Measurements from ENCODE around the gene TMEM221.

Gene TMEM221

GRCh38 chr19:17451820-17452219 lies 3.4 kb upstream of the TMEM221 start:
- TF ChIP-seq, protein P1, sequence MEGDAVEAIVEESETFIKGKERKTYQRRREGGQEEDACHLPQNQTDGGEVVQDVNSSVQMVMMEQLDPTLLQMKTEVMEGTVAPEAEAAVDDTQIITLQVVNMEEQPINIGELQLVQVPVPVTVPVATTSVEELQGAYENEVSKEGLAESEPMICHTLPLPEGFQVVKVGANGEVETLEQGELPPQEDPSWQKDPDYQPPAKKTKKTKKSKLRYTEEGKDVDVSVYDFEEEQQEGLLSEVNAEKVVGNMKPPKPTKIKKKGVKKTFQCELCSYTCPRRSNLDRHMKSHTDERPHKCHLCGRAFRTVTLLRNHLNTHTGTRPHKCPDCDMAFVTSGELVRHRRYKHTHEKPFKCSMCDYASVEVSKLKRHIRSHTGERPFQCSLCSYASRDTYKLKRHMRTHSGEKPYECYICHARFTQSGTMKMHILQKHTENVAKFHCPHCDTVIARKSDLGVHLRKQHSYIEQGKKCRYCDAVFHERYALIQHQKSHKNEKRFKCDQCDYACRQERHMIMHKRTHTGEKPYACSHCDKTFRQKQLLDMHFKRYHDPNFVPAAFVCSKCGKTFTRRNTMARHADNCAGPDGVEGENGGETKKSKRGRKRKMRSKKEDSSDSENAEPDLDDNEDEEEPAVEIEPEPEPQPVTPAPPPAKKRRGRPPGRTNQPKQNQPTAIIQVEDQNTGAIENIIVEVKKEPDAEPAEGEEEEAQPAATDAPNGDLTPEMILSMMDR (conservative IDR thresholded peaks at IDR 0.05; ENCODE audit: low read depth, low read length): no peak
- H3K4me3 ChIP-seq (ENCODE audit: low read length): no peak overlapping the region
- DNase-seq (ENCODE audit: low read depth): no peak

- no peak overlapping the region for H3K4me3 ChIP-seq (ENCODE audit: low read length)
- TF ChIP-seq, protein P1 (conservative IDR thresholded peaks at IDR 0.05; ENCODE audit: low read depth, low read length): no peak
- DNase-seq (ENCODE audit: low read depth): no peak
Measured at GRCh38 chr19:17450264-17451075, 2.0 kb upstream of the TMEM221 start.

- H3K4me3 ChIP-seq (ENCODE audit: low read length): no peak overlapping the region
- TF ChIP-seq, protein P1 (conservative IDR thresholded peaks at IDR 0.05; ENCODE audit: low read depth, low read length): no peak
- no peak for DNase-seq (ENCODE audit: low read depth)
Measured at GRCh38 chr19:17447704-17448130, 751 bp downstream of the TMEM221 start.

DNA sequence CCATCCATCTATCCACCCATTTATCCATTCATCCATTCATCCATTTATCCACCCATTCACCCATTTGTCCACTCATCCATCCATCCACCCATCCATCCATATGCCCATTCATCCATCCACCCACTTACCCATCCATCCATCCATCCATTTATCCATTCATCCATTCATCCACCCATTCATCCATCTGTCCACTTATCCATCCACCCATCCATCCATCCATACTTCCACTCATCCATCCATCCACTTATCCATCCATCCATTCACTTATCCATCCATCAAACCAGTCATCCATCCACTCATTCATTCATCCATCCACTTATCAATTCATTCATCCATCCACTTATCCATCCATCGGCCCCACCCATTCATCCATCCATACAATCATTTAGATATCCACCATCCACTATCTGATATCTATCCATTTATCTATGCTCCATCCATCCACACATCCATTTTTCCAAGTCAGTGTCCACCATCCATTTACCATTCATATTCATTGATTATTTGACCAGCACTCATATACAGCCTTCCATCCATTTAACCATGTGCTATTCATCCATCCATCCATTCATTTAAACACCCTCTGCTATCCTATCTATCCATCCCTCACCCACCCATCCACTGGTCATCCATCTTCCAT lies 2.8 kb downstream of the TMEM221 start:
- DNase-seq (ENCODE audit: low read depth): no peak
- H3K4me3 ChIP-seq (ENCODE audit: low read length): no peak overlapping the region
- TF ChIP-seq, protein P1 (conservative IDR thresholded peaks at IDR 0.05; ENCODE audit: low read depth, low read length): no peak

DNA sequence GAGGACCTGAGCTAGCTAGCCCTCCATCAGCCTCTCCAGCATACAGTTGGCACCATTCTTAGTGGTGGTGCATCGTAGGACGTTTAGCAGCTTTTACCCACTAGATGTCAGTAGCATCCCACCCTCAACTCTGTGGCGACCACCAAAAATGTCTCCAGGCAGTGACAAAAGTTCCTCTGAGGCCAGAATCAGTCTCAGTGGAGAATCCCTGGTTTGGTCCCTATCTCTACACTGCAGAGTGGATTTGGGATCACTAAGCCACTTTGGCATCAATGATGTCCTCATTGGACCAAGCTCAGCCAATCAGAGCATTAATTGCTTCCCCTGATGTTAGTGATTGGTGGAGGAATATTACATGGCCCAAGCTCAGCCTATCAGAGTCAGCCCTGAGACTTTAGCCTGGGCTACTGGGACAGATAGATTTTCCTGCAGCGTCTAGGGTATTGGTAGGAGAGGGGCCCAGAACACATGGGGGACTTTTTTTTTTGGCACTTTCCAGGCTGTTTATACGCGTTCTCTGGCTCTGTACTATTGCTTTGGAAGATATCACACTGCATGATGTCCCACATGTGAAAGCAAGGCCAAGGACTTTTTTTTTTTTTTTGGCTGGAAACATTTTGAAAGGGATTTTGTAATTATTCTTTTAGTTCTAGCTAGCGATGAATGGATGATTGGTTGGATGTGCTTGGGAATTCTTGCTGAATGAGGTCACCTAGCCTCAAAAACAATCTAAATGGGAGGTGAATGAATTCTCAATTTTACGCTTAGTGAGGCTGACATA lies 7.0 kb downstream of the TMEM221 start:
- TF ChIP-seq, protein P1 (conservative IDR thresholded peaks at IDR 0.05; ENCODE audit: low read depth, low read length): peak; percentile 50
- H3K4me3 ChIP-seq (ENCODE audit: low read length): no peak overlapping the region
- DNase-seq (ENCODE audit: low read depth): no peak

DNA sequence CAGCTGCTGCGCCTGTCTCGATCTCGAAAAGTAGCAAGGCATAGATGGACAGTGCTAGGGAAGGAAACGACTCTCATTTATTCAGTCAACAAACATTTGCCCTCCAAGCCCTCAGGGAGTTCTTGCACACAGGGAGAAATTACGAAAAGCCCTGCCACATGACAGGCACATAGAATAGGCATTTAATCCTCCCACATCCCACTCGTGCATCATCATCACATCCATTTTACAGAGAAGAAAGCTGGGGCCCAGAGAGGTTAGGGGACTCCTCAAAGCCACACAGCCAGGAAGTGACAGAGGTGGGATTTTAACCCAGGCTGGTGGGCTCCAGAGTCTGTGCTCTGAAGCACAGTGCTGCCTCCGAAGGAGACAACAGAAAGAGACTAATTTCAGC lies 11.6 kb downstream of the TMEM221 start:
- TF ChIP-seq, protein P1 (conservative IDR thresholded peaks at IDR 0.05; ENCODE audit: low read depth, low read length): no peak
- H3K4me3 ChIP-seq (ENCODE audit: low read length): no peak overlapping the region
- DNase-seq (ENCODE audit: low read depth): no peak
